WTC11 (cell line): ENCODE results near the gene FAM200B. TPM values are rescaled to one million over a fixed set of nuclear protein-coding genes. Genes with fewer than 3 reads are reported as not detected.

ENCODE experiments used
- ATAC-seq: fragments of 200-7000 bp; cut with Tn5 transposase; 2 replicates; pipeline ENCODE4 v1.10.0; 2021; ENCODE audit warnings: mild to moderate bottlenecking, moderate library complexity
- CTCF ChIA-PET: fragments of 300-600 bp; sonication (Branson Sonifier 250); formaldehyde crosslinking; loops from one replicate; lab custom pipeline; 2021; ENCODE audit warnings: antibody characterized with exemption; lab: Charles Lee
- POLR2A ChIA-PET: fragments of 350-600 bp; sonication (Branson Sonifier 250); formaldehyde crosslinking; loops from one replicate; lab custom pipeline; 2021; ENCODE audit warnings: antibody characterized with exemption; lab: Charles Lee
- DNase-seq: peaks from one replicate; pipeline ENCODE4 v3.0.0; 2021; ENCODE audit warnings: low spot score
- H3K27ac Mint-ChIP-seq: 2 replicates; pipeline ENCODE4 v1.8.0; 2021; ENCODE audit warnings: mixed read lengths
- H3K27me3 Mint-ChIP-seq: 2 replicates; pipeline ENCODE4 v1.8.0; 2021; ENCODE audit warnings: low read depth, mild to moderate bottlenecking, moderate library complexity, mixed read lengths
- H3K36me3 Mint-ChIP-seq: 2 replicates; pipeline ENCODE4 v1.8.0; 2021; ENCODE audit warnings: mixed read lengths
- H3K4me1 Mint-ChIP-seq: 2 replicates; pipeline ENCODE4 v1.8.0; 2022; ENCODE audit warnings: mixed read lengths
- H3K4me3 Mint-ChIP-seq: 2 replicates; pipeline ENCODE4 v1.8.0; 2021; ENCODE audit warnings: mild to moderate bottlenecking, moderate library complexity, mixed read lengths
- H3K9me3 Mint-ChIP-seq: 2 replicates; pipeline ENCODE4 v1.8.0; 2021; ENCODE audit warnings: mixed read lengths
- ELF4 ChIP-seq: sonication (generic); formaldehyde crosslinking; IDR thresholded peaks from 2 replicates; pipeline ENCODE4 v1.8.1; 2022; ENCODE audit warnings: low read depth, mild to moderate bottlenecking, moderate library complexity, missing genetic modification reagents
- ETV6 ChIP-seq: sonication (generic); formaldehyde crosslinking; IDR thresholded peaks from 2 replicates; pipeline ENCODE4 v1.8.1; 2022; ENCODE audit warnings: mild to moderate bottlenecking, missing genetic modification reagents
- PRDM15 ChIP-seq: sonication (generic); formaldehyde crosslinking; IDR thresholded peaks from 2 replicates; pipeline ENCODE4 v1.8.0; 2022; ENCODE audit warnings: missing genetic modification reagents
- PRRX2 ChIP-seq: fragments of 250-450 bp; sonication (Bioruptor Pico); IDR thresholded peaks from 2 replicates; pipeline ENCODE4 v1.8.0; 2021; ENCODE audit warnings: mild to moderate bottlenecking
- RORB ChIP-seq: fragments of 250-450 bp; sonication (Bioruptor Pico); IDR thresholded peaks from 2 replicates; pipeline ENCODE4 v1.9.0; 2021; ENCODE audit warnings: mild to moderate bottlenecking
- TEAD4 ChIP-seq: sonication (generic); formaldehyde crosslinking; IDR thresholded peaks from 2 replicates; pipeline ENCODE4 v1.8.0; 2022; ENCODE audit warnings: mild to moderate bottlenecking, missing genetic modification reagents
- TP53 ChIP-seq: sonication (generic); formaldehyde crosslinking; IDR thresholded peaks from 2 replicates; pipeline ENCODE4 v1.8.1; 2023; ENCODE audit warnings: mild to moderate bottlenecking, missing genetic modification reagents
- ZNF263 ChIP-seq: sonication (generic); formaldehyde crosslinking; IDR thresholded peaks from 2 replicates; pipeline ENCODE4 v1.8.1; 2022; ENCODE audit warnings: low read depth, mild to moderate bottlenecking, moderate library complexity, missing genetic modification reagents
- ZNF281 ChIP-seq: sonication (generic); formaldehyde crosslinking; IDR thresholded peaks from 2 replicates; pipeline ENCODE4 v1.8.0; 2023; ENCODE audit warnings: mild to moderate bottlenecking, missing genetic modification reagents
- ZNF396 ChIP-seq: fragments of 250-450 bp; sonication (Bioruptor Pico); IDR thresholded peaks from 2 replicates; pipeline ENCODE4 v1.8.0; 2021; ENCODE audit warnings: mild to moderate bottlenecking, moderate library complexity, borderline replicate concordance
- ZNF425 ChIP-seq: fragments of 250-450 bp; sonication (Bioruptor Pico); conservative IDR thresholded peaks from 2 replicates; pipeline ENCODE4 v1.9.0; 2021; ENCODE audit warnings: mild to moderate bottlenecking
- total RNA-seq: library from RNA; stranded (reverse); gene quantifications from 3 replicates; pipeline ENCODE4 v1.2.3, GENCODE V29; 2021
- TF ChIP-seq, protein P1 (sequence below): sonication (generic); formaldehyde crosslinking; IDR thresholded peaks from 2 replicates; pipeline ENCODE4 v1.8.1; 2022; ENCODE audit warnings: low read depth, mild to moderate bottlenecking, moderate library complexity, missing genetic modification reagents, borderline replicate concordance
- TF ChIP-seq, protein P2 (sequence below): sonication (generic); formaldehyde crosslinking; IDR thresholded peaks from 2 replicates; pipeline ENCODE4 v1.8.1; 2023; ENCODE audit warnings: mild to moderate bottlenecking, missing genetic modification reagents, moderate library complexity
- TF ChIP-seq, protein P3 (sequence below): sonication (generic); formaldehyde crosslinking; IDR thresholded peaks from 2 replicates; pipeline ENCODE4 v1.8.1; 2022; ENCODE audit warnings: mild to moderate bottlenecking, moderate library complexity, missing genetic modification reagents
- TF ChIP-seq, protein P4 (sequence below): sonication (generic); formaldehyde crosslinking; IDR thresholded peaks from 2 replicates; pipeline ENCODE4 v1.8.1; 2023; ENCODE audit warnings: mild to moderate bottlenecking, moderate library complexity, missing genetic modification reagents
- TF ChIP-seq, protein P5 (sequence below): fragments of 250-450 bp; sonication (Bioruptor Pico); IDR thresholded peaks from 2 replicates; pipeline ENCODE4 v1.8.0; 2021; ENCODE audit warnings: mild to moderate bottlenecking
- TF ChIP-seq, protein P6 (sequence below): sonication (generic); formaldehyde crosslinking; IDR thresholded peaks from 2 replicates; pipeline ENCODE4 v1.8.1; 2023; ENCODE audit warnings: mild to moderate bottlenecking, missing genetic modification reagents

Gene FAM200B
- total RNA-seq, 1 experiment from 2014 or later: 28.4 TPM

DNA sequence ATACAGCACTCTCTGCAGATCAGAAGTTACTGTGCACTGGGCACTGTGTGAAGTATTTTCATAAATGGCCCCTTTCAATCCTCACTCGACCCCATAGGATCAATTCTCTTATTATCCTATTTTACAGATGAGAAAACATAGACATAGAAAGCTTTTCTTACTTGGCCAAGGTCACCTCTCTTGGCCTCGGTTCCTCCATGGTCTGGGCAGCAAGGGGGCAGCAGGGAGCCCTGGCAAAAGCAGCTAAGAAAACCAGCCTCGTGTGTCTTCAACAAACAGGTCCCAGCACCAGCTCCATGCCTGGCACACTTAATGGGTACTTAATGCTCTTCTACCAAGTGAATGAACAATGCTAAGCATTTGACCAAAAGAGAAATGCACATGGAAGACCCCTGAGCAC is 55.6 kb downstream of the FAM200B start:
- POLR2A ChIA-PET: no interaction called here
- peaks cover 19% of the 10 kb centered on the region for H3K9me3 Mint-ChIP-seq
- TF ChIP-seq RORB (CRISPR knock-in tag): no peak
- 0 out of 2 replicates have a peak, but pooled peaks cover 4% of the 10 kb centered on the region for H3K36me3 Mint-ChIP-seq
- no peak overlapping the region for H3K27ac Mint-ChIP-seq
- H3K27me3 Mint-ChIP-seq: no peaks in the 10 kb centered on the region
- H3K4me1 Mint-ChIP-seq: no peaks in the 10 kb centered on the region
- ATAC-seq: peak; percentile 41; the same call in 1 of the 2 replicates
- DNase-seq: no peak
- no peak overlapping the region for H3K4me3 Mint-ChIP-seq
- CTCF ChIA-PET: interaction anchor here (0.7 to 2.4 kb wide), 12 partner anchors 19 to 219 kb away, joined by 3 to 11 read pairs (median 4); no protein-coding TSS in a partner anchor

DNA sequence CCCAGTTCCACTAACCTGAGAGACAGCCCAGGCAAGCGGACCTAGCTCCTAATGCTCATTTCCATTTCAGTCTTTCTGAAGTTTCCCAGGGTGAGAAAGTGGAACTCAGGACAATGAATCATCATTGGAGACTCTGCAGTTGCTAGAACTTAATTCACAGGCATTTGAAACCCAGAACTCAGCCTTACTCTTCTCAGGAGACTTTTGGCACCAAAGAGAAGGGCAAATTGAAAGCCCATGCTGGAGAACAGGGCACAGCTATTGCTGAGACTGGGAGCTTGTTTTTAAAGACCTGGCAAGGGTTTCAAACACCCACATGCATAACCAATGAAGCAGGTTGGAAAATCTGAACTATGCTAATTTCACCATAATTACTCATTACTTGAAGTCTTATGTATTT is 57.2 kb downstream of the FAM200B start:
- no peak for DNase-seq
- H3K4me3 Mint-ChIP-seq: no peak overlapping the region
- no peaks in the 10 kb centered on the region for H3K27me3 Mint-ChIP-seq
- POLR2A ChIA-PET: interaction anchor here (0.7 kb wide), 1 partner anchor 12 kb away, joined by 4 read pairs; no protein-coding TSS in a partner anchor
- H3K27ac Mint-ChIP-seq: no peak overlapping the region
- H3K4me1 Mint-ChIP-seq: peaks cover 8% of the 10 kb centered on the region
- CTCF ChIA-PET: interaction anchor here (0.7 to 2.4 kb wide), 3 partner anchors 10 to 288 kb away, joined by 3 to 11 read pairs (median 4); no protein-coding TSS in a partner anchor
- H3K36me3 Mint-ChIP-seq: 0 out of 2 replicates have a peak, but pooled peaks cover 2% of the 10 kb centered on the region
- H3K9me3 Mint-ChIP-seq: peaks cover 12% of the 10 kb centered on the region
- ATAC-seq: no peak
- TF ChIP-seq ZNF263 (CRISPR knock-in tag): no peak
- TF ChIP-seq, protein P1, sequence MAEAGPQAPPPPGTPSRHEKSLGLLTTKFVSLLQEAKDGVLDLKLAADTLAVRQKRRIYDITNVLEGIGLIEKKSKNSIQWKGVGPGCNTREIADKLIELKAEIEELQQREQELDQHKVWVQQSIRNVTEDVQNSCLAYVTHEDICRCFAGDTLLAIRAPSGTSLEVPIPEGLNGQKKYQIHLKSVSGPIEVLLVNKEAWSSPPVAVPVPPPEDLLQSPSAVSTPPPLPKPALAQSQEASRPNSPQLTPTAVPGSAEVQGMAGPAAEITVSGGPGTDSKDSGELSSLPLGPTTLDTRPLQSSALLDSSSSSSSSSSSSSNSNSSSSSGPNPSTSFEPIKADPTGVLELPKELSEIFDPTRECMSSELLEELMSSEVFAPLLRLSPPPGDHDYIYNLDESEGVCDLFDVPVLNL: no peak
- TF ChIP-seq PRRX2 (CRISPR knock-in tag): no peak
- no peak for TF ChIP-seq ZNF396 (CRISPR knock-in tag)
- no peak for TF ChIP-seq TP53 (CRISPR knock-in tag)
- TF ChIP-seq ZNF425 (CRISPR knock-in tag): no peak
- TF ChIP-seq, protein P2, sequence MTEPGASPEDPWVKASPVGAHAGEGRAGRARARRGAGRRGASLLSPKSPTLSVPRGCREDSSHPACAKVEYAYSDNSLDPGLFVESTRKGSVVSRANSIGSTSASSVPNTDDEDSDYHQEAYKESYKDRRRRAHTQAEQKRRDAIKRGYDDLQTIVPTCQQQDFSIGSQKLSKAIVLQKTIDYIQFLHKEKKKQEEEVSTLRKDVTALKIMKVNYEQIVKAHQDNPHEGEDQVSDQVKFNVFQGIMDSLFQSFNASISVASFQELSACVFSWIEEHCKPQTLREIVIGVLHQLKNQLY (CRISPR knock-in tag): no peak
- TF ChIP-seq, protein P3, sequence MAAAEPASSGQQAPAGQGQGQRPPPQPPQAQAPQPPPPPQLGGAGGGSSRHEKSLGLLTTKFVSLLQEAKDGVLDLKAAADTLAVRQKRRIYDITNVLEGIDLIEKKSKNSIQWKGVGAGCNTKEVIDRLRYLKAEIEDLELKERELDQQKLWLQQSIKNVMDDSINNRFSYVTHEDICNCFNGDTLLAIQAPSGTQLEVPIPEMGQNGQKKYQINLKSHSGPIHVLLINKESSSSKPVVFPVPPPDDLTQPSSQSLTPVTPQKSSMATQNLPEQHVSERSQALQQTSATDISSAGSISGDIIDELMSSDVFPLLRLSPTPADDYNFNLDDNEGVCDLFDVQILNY (CRISPR knock-in tag): no peak
- no peak for TF ChIP-seq ZNF281 (CRISPR knock-in tag)
- no peak for TF ChIP-seq ELF4 (CRISPR knock-in tag)
- TF ChIP-seq, protein P4, sequence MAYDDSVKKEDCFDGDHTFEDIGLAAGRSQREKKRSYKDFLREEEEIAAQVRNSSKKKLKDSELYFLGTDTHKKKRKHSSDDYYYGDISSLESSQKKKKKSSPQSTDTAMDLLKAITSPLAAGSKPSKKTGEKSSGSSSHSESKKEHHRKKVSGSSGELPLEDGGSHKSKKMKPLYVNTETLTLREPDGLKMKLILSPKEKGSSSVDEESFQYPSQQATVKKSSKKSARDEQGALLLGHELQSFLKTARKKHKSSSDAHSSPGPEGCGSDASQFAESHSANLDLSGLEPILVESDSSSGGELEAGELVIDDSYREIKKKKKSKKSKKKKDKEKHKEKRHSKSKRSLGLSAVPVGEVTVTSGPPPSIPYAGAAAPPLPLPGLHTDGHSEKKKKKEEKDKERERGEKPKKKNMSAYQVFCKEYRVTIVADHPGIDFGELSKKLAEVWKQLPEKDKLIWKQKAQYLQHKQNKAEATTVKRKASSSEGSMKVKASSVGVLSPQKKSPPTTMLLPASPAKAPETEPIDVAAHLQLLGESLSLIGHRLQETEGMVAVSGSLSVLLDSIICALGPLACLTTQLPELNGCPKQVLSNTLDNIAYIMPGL (CRISPR knock-in tag): no peak
- TF ChIP-seq PRDM15 (CRISPR knock-in tag): no peak
- TF ChIP-seq, protein P5, sequence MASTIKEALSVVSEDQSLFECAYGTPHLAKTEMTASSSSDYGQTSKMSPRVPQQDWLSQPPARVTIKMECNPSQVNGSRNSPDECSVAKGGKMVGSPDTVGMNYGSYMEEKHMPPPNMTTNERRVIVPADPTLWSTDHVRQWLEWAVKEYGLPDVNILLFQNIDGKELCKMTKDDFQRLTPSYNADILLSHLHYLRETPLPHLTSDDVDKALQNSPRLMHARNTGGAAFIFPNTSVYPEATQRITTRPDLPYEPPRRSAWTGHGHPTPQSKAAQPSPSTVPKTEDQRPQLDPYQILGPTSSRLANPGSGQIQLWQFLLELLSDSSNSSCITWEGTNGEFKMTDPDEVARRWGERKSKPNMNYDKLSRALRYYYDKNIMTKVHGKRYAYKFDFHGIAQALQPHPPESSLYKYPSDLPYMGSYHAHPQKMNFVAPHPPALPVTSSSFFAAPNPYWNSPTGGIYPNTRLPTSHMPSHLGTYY (CRISPR knock-in tag): no peak
- TF ChIP-seq TEAD4: no peak
- TF ChIP-seq, protein P6, sequence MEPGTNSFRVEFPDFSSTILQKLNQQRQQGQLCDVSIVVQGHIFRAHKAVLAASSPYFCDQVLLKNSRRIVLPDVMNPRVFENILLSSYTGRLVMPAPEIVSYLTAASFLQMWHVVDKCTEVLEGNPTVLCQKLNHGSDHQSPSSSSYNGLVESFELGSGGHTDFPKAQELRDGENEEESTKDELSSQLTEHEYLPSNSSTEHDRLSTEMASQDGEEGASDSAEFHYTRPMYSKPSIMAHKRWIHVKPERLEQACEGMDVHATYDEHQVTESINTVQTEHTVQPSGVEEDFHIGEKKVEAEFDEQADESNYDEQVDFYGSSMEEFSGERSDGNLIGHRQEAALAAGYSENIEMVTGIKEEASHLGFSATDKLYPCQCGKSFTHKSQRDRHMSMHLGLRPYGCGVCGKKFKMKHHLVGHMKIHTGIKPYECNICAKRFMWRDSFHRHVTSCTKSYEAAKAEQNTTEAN (CRISPR knock-in tag): no peak
- no peak for TF ChIP-seq ETV6 (CRISPR knock-in tag)
